Raji (cell line): ENCODE results near the gene PRR7.

ENCODE experiments used
- POLR2A ChIP-seq: IDR thresholded peaks from 2 replicates; pipeline ENCODE4 v1.6.1; 2011; ENCODE audit warnings: low read depth, low read length, control low read depth; ENCODE audit not compliant: insufficient read depth

PRR7 gene

DNA sequence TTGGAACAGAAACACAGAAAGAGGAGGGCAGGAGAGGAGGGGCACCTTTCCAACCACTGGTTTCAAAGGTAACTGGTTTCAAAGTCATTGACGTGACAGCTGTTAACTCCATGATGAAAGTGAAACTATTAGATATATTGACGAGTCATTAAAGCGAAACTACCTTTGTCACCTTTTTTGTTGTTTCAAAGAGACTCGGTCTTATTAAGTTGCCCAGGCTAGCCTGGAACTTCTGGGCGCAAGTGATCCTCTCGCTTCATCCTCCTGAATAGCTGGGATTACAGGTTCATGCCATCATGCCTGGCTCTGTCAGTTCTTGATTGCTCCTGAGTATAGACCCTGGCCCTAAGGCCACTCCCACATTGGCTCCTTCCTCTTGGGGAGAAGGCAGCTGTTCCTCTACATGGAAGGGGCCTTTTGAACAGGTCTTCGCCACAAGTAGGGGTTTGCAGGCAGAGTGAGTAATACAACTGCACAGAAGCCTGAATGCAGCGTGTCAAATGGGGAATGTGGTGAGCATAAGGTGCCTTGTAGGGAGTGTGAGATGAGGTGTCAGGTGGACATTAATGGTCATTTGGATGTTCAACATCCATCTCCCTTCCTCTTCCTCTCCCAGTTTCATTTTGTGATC, 33.9 kb upstream of the PRR7 start:
- no peak for TF ChIP-seq POLR2A

GRCh38 chr5:177414481-177414880, 32.1 kb upstream of the PRR7 start:
- TF ChIP-seq POLR2A: no peak

DNA sequence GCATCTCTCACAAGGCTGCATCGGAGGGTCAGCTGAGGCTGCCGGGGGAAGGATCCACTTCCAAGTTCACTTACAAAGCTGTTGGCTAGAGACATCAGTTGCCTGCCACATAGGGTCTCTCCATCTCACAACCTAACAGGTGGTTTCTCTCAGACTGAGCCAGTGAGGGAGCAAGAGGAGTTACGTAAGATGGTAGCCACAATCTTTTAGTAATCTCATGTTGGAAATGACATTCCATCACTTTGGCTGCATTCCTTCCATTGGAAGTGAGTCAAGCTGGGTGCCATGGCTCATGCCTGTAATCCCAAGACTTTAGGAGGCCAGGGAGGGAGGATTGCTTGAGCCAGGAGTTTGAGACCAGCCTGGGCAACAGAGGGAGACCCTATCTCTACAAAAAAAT, 27.6 kb upstream of the PRR7 start:
- TF ChIP-seq POLR2A: no peak

GRCh38 chr5:177421062-177421798, 25.4 kb upstream of the PRR7 start:
- TF ChIP-seq POLR2A: no peak

- no peak for TF ChIP-seq POLR2A
Measured at GRCh38 chr5:177423671-177424070, 22.9 kb upstream of the PRR7 start.

GRCh38 chr5:177425196-177425800, 21.3 kb upstream of the PRR7 start:
- TF ChIP-seq POLR2A: no peak

- TF ChIP-seq POLR2A: peak; percentile 94
Measured at GRCh38 chr5:177425801-177426565, 20.6 kb upstream of the PRR7 start.

DNA sequence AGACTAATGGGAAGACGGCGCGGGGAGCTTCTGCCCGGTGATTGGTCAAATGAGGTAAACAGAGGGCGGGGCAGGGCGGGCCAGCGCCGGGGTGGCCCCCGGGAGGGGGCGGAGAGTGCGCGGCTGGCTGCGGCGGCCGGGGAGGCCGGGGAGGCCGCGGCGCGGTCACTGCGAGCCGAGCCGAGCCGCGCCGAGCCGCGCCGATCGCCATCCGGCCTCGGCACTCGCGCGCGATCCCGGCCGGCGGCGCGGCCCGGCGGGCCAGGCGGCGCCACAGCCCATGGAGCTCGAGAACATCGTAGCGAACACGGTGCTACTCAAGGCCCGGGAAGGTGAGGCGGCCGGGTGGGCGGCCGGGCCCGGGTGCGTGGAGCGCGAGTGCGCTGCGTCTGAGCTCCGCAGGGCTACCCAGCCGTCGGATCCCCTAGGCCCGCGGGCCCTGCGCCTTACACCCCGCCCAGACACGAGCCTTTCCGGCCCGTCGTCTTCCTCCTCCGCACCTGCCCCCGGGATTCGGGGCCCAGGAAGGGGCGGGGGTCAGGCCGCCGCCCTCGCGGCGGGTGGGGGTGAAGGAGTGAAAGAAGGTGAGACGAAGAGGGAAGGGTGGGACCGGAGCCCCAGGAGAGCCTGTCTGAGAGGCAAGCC, 19.9 kb upstream of the PRR7 start, which contains the start of gene GRK6:
Gene GRK6 (plus strand): TSS at position 111 of the 645 bp plus-strand sequence. CDS start 170 bp downstream, at position 281.
- peak; percentile 64 for TF ChIP-seq POLR2A

GRCh38 chr5:177427211-177427822, 19.3 kb upstream of the PRR7 start:
- no peak for TF ChIP-seq POLR2A

DNA sequence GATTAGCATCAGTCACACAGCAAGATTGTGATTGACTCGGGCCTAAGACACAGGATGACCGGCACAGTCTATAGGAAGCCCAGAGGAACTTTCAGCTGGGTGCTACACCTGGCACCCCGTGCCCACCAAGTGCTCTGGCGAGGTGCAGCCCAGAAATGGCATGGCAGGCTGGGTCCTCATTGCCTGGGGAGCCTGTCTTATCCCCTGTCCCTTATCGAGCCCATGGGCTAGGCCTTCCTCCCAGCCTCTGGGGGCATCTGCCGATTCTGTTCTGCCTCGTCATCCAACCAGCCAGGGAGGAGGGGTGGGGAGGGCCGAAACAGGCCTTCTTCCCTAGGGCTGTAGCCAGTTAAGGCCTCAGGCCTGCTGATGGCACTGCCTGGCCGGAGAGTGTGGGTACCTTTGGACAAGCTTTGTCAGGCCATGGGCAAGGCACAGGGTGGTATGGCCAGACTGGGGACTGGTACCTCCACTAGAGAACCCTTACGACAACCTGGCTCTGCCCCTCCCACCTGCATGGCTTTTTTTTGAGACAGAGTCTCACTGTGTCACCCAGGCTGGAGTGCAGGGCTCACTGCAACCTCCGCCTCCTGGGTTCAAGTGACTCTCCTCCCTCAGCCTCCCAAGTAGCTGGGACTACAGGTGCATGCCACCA, 18.6 kb upstream of the PRR7 start:
- peak; percentile 25; the same call in 1 of the 2 replicates for TF ChIP-seq POLR2A

GRCh38 chr5:177428574-177429217, 17.9 kb upstream of the PRR7 start:
- TF ChIP-seq POLR2A: no peak

- peak; percentile 28; the same call in 1 of the 2 replicates for TF ChIP-seq POLR2A
Measured at GRCh38 chr5:177429248-177430040, 17.2 kb upstream of the PRR7 start.

- TF ChIP-seq POLR2A: no peak
Measured at GRCh38 chr5:177430140-177430951, 16.3 kb upstream of the PRR7 start.
